ENCODE measurements around the gene BCL3. TPM values are rescaled to one million over a fixed set of nuclear protein-coding genes. Genes with fewer than 3 reads are reported as not detected.

The BCL3 gene
- total RNA-seq, 1 donor from 2014 or later = 3.2 TPM

DNA sequence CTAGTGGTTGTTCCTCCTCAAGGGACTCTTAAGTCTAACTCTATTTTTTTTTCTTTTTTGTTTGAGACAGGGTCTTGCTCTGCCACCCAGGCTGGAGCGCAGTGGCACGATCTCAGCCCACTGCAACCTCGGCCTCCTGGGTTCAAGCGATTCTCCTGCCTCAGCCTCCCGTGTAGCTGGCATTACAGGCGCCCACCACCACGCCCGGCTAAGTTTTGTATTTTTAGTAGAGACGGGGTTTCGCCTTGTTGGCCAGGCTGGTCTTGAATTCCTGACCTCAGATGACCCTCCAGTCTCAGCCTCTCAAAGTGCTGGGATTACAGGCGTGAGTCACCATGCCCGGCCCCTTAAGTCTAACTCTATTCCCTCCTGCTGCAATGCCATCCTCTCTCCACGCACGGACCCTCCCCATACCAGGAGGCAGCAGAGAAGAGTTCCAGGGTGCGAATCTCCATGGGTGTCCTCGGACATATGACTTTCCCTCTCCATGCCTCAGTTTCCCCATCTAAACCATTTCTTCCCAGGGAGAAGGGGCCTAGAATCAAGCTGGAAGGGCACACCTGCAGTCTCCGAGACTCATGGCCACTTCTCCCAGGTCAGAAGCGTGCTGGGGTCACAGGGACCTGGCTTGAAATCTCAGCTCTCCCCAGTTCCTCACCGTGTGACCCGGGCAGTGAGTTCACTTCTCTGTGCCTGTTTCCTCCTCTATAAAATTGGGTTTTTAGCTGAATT is 6.0 kb upstream of the BCL3 start:
- DNase-seq = peak; percentile 57

DNA sequence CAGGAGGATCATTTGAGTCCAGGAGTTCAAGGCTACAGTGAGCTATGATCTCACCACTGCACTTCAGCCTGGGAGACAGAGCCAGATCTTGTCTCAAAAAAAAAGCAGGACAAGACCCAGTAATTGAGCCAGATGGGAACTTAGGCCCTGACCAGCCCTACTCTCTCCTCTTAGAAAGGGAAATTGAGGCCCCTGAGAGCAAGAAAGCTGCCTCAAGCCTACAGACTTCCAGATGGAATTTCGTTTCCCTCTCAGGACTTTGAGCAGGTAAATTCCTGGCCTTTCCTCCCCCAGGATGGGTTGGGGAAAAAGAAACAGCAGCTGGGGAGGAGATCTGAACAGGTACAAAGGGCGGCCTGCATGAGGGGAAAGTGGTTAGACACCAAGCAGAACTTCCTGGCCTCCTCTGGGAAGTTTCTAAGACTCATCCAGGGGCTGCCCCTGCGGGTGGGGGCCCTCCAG is 3.6 kb upstream of the BCL3 start:
- no peak for DNase-seq

GRCh38 chr19:44745341-44745831 is 3.1 kb upstream of the BCL3 start:
- DNase-seq = no peak

DNA sequence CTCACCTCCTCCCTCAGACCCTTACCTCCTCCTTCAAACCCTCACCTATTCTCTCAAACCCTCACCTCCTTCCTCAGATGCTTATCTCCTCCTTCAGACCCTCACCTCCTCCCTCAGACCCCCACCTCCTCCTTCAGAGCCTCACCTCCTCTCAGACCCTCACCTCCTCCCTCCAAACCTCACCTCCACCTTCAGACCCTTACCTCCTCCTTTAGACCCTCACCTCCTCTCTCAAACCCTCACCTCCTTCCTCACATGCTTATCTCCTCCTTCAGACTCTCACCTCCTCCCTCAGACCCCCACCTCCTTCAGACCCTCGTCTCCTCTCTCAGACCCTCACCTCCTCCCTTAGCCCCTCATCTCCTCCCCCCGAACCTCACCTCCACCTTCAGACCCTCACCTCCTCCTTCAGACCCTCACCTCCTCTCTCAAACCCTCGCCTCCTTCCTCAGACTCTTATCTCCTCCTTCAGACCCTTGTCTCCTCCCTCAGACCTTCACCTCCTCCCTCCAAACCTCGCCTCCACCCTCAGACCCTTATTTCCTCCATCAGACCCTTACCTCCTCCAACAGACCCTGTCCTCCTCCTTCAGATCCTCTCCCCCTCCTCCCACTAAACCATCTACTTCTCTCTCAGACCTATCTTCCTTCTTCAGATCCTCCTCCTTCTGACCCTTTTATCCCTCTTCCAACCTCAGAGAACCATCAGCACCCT is 2.5 kb upstream of the BCL3 start:
- DNase-seq = no peak

GRCh38 chr19:44746616-44746945 is 1.9 kb upstream of the BCL3 start:
- no peak for DNase-seq

DNA sequence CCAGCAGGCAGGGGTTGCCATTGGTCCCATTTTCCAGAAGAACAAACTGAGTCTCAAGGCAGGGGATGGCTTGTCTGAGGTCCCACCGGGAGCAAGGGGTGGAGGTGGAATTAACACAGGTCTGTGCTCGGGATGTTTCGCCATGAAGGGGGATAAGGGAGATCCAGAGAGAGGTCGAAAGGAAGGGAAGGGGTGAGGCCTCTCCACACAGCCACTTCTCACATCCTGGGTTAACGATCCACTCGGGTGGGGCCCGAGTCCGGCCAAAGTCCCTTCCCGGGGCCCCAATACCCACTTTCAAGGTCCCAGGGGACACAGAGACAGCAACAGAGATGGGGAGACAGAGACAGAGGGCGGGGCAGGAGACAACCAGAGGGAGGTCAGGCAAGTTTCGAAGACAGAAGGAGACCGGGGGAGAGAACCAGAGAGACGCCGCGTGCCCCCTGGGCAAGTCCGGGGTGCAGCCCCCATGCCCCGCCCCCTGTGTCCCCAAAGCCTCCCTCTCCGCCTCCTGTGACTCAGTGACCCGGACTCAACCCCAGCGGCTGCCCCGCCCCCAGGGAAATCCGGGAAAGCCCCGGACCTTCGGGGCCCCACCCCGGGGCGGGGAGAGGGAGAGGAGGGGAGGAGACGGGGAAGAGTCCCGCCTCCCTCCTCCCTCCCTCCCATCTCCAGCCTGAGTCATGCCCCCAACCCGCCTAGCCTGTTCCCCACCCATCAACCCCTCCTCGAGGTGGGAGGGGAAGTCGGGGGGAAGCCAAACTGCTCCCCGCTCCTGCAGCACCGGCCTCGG is 1.4 kb upstream of the BCL3 start:
- DNase-seq = peak; percentile 90

DNA sequence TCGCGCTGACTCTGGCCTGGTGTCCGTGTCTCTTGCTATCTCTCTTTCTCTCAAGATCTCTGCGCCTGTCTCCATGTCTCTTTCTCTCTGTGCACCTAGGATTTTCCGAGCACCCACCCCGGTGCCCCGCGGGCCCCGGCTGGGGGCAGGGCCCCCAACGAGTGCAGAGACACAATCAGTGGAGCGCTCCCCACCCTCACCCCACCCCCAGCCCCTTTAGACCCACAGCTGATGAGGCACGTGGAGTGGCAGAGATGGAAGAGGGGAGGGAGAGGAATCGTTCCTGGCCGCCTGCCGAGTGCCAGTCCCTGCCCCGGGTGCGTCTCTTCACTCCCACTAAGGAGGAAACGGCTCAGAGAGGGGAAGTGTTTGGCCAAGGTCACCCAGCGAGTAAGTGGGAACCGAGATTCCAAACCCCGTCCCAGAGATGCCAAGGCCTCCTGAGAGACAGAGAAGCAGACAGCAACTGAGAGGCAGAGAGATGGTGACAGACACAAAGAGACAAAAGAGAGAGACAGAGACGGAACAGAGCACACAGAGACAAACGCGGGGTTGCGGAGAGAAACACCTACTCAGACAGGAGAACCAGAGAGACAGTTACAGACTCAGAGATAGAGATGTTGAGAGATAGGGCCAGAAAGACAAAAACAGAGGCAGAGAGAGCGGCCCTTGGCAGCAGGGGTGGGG is 626 bp upstream of the BCL3 start:
- DNase-seq = peak; percentile 68

GRCh38 chr19:44749292-44749691 is 784 bp downstream of the BCL3 start:
- DNase-seq = no peak

DNA sequence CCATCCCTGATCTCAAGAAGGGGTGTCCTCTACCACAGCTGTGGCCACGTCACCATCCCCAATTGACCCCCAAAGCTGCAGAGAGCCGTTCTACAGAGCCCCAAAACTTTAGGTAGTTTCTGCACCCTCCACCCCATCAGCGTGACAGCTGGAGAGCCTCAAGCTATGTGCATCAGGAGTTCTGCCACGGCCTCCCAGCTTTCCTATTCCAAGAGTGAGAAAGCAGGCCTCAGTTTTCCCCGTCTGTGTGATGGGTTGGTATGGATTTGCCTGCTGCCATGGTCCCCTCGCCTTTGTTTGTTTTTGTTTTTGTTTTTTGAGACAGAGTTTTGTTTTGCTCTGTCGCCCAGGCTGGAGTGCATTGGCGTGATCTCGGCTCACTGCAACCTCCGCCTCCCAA is 1.5 kb downstream of the BCL3 start:
- DNase-seq = no peak

DNA sequence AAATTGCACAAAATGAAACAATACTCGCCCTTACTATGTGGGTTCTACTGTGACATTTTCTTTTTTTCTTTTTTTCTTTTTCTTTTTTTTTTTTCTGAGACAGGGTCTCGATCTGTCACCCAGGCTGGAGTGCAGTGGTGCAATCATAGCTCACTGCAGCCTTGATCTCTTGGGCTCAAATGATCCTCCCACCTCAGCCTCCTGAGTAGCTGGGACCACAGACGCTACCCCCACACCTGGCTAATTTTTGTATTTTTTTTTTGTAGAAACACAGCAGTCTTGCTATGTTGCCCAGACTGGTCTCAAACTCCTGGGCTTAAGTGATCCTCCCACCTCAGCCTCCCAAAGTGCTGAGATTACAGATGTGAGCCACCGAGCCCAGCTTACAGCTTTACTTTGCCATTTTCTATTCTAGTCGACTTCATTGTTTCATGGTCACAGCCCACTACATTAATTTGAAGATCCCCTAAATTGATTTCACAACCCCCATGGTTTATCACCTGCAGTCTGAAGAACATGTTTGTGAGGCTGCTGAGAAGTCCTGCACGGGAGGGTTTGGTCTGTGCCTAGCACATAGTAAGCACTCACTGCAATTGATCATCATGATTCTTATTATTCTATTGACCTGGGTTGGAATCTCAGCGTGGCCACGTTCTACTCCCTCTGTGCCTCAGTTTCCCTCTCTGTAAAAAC is 3.8 kb downstream of the BCL3 start:
- no peak for DNase-seq

DNA sequence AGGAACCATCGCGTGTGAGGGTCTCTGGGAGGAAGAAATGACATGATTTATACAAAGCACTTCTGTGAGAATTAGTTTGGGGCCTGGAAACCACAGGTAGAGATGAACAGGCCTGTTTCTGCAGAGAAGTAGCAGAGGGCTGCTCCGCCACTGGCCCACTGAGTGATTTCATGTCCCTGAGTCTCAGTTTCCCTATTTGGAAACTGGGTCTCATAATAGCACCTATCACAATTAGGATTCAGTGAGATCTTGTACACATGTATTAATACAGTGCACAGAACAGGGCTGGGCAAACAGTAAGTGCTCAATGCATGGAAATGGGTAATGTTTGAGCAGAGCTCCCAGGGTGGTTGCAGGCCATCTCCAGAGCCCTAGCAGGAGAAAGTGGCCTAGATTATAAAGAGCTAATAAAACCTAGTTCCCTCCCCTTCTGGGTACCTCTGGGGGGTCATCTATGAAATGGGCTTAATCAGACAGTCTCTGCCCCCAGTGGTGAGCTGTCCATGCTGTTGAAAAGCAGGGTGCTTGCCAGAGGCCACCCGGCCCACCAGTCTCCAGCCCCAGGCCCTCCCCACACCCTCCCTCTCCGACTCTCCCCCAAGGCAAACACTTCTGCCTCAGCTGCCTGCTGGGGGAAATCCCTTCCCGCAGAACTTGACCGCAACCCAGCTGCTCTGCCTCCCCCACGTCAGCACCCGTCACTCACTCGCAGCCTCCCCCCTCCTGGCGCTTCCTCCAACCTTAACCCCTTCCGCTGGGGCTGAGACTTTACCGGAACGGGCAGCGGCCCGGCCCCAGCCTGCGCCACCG is 4.5 kb downstream of the BCL3 start:
- DNase-seq = peak; percentile 91

DNA sequence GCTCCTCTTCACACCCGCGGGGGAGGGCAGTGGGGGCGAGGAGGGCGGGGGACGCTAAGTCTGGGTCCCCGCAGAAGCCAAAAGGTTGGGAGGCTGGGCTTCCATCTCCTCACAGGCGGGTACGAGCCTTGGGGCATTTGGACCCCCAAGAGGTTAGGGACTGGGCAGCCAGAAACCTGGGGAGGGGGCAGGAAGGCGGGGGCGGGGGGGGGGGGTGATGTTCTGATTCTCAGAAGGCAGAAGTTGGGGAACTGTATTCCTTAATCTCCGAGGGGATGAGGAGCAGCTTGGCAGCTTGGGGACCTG is 5.1 kb downstream of the BCL3 start:
- no peak for DNase-seq

GRCh38 chr19:44753932-44754749 is 5.6 kb downstream of the BCL3 start:
- DNase-seq = peak; percentile 66

- DNase-seq = no peak
These were observed 6.2 kb downstream of the BCL3 start for GRCh38 chr19:44754750-44755080.

- DNase-seq = no peak
These were observed 6.7 kb downstream of the BCL3 start for GRCh38 chr19:44755219-44755618.

DNA sequence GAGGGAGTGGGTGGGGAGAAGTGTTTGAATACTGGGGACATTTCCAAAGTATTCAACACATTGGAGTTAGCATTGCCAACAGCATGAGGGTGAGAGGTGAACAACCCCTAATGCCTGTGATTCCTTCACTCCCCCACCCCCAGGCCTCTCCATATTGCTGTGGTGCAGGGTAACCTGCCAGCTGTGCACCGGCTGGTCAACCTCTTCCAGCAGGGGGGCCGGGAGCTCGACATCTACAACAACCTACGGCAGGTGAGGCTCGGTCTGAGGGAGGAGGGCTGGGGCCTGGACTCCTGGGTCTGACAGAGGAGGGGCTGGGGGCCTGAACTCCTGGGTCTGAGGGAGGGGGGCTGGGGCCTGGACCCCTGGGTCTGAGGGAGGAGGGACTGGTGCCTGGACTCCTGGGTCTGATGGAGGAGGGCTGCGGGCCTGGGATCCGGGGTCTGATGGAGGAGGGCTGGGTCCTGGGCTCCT is 7.6 kb downstream of the BCL3 start:
- DNase-seq = no peak

GRCh38 chr19:44757057-44757734 is 8.7 kb downstream of the BCL3 start:
- no peak for DNase-seq

DNA sequence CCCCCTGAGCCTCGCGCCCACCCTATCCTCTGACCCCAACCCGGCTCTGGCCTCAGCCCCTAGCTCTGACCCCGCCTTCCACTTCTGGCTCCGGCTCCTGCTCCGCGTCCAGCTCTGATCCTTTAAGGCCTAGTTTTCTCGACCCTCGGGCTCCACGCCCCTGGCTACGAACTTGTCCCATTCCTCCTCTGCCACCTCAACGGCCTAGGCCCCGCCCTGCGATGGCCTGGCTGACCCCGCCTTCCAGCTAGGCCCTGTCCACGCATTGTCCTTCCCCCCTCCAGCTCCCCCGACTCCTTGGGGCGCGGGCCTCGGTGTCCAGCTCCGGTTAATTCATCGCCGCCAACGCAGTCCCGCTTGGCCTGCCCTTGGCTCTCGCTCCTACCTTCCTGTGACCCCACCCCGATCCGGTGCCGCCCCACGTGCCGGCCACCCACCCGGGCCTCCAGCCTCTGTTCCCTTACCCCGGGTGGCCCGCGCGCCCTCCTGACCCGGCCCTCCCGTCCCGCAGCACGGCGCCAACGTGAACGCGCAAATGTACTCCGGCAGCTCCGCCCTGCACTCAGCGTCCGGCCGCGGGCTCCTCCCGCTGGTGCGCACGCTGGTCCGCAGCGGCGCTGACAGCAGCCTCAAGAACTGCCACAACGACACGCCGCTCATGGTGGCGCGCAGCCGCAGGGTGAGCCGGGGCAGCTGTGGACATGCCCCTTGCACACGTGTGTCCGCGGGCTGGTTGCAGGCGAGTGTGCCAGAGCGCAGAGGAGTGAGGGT is 9.4 kb downstream of the BCL3 start:
- peak; percentile 50 for DNase-seq

- DNase-seq = no peak
These were observed 10.1 kb downstream of the BCL3 start for GRCh38 chr19:44758596-44758995.
